TTC549 (cell line): Measurements from ENCODE around the gene C14orf132.

ENCODE experiments used
- FAIRE-seq: peaks from 2 replicates; lab custom pipeline; 2012; peaks lifted over from hg19 to GRCh38; lab: Jason Lieb, UNC

C14orf132 gene

GRCh38 chr14:96120941-96121340 lies 81.8 kb downstream of the C14orf132 start:
- no peak for FAIRE-seq

- FAIRE-seq = no peak
Observed at GRCh38 chr14:96121660-96122395, 82.7 kb downstream of the C14orf132 start.

GRCh38 chr14:96122496-96122895 lies 83.3 kb downstream of the C14orf132 start:
- FAIRE-seq = no peak

- no peak for FAIRE-seq
Observed at GRCh38 chr14:96125536-96125935, 86.4 kb downstream of the C14orf132 start.

GRCh38 chr14:96126339-96126782 lies 87.2 kb downstream of the C14orf132 start:
- FAIRE-seq = no peak

GRCh38 chr14:96126783-96127271 lies 87.7 kb downstream of the C14orf132 start:
- FAIRE-seq = no peak

GRCh38 chr14:96129128-96129736 lies 90.1 kb downstream of the C14orf132 start:
- no peak for FAIRE-seq

GRCh38 chr14:96130391-96130790 lies 91.2 kb downstream of the C14orf132 start:
- FAIRE-seq = no peak

GRCh38 chr14:96130854-96131253 lies 91.7 kb downstream of the C14orf132 start:
- no peak for FAIRE-seq

- FAIRE-seq = no peak
Observed at GRCh38 chr14:96131836-96132235, 92.7 kb downstream of the C14orf132 start.

GRCh38 chr14:96134508-96134907 lies 95.3 kb downstream of the C14orf132 start:
- no peak for FAIRE-seq

- FAIRE-seq = no peak
Observed at GRCh38 chr14:96135285-96135684, 96.1 kb downstream of the C14orf132 start.

- no peak for FAIRE-seq
Observed at GRCh38 chr14:96136371-96137005, 97.3 kb downstream of the C14orf132 start.

- no peak for FAIRE-seq
Observed at GRCh38 chr14:96138241-96138640, 99.1 kb downstream of the C14orf132 start.

GRCh38 chr14:96139169-96139568 lies 100.0 kb downstream of the C14orf132 start:
- FAIRE-seq = no peak

GRCh38 chr14:96139879-96140278 lies 100.7 kb downstream of the C14orf132 start:
- FAIRE-seq = no peak

- FAIRE-seq = no peak
Observed at GRCh38 chr14:96140952-96141351, 101.8 kb downstream of the C14orf132 start.
